HG02981 (cell line): ENCODE measurements around the gene ORAI1.

Experiments used
- ATAC-seq: cut with Tn5 transposase; IDR thresholded peaks from one replicate; pipeline ENCODE4 v1.9.1; 2021; ENCODE audit warnings: mild to moderate bottlenecking, moderate library complexity; ENCODE audit not compliant: unreplicated experiment

The ORAI1 gene

GRCh38 chr12:121689430-121689829 lies 63.1 kb downstream of the ORAI1 start:
- no peak for ATAC-seq
